PFSK-1 (cell line): ENCODE measurements around the gene MTURN.

ENCODE experiments used
- POLR2AphosphoS5 ChIP-seq: IDR thresholded peaks from 2 replicates; pipeline ENCODE4 v1.6.1; 2012; ENCODE audit warnings: low read depth, mild to moderate bottlenecking, control low read depth, low read length, moderate library complexity
- SIN3A ChIP-seq: IDR thresholded peaks from 2 replicates; pipeline ENCODE4 v1.6.1; 2012; ENCODE audit warnings: mild to moderate bottlenecking, low read length, moderate library complexity, borderline replicate concordance; ENCODE audit not compliant: insufficient read depth
- TAF1 ChIP-seq: IDR thresholded peaks from 2 replicates; pipeline ENCODE4 v1.6.1; 2012; ENCODE audit warnings: low read length, control low read depth, borderline replicate concordance; ENCODE audit not compliant: insufficient read depth

DNA sequence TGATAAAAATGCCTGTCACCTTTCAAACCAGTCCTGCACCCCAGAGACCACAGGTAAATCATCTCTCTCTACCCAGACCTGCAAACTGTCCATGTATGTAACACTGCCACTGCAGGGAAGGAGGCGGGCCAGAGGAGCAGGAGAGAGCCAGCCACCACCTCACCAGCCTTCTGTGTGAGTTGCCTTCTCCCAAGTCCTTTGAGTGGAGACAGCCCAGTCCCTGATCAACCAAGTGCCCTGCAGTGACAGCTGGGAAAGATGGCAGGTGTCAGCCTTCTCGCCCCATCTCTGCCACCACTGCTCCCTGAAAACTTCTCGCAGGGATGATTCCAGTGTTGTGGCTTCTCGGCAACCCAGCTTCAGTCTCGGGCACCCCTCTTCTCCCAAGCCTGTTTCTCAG, 42.4 kb downstream of the MTURN start:
- no peak for TF ChIP-seq TAF1
- TF ChIP-seq SIN3A: no peak
- no peak for TF ChIP-seq POLR2AphosphoS5
